OCI-LY1 (cell line): Measurements from ENCODE around the gene MBD3L3.
"Not testable (repeated sequence)": the region's sequence is repeated elsewhere in the genome, so short reads cannot be mapped to it uniquely, and the experiment has no call there.

Experiments used
- H2AFZ ChIP-seq: fragments of 200-600 bp; sonication (generic), shearing (Covaris generic); 2 replicates; pipeline ENCODE4 v1.6.0; 2014; ENCODE audit warnings: antibody characterized with exemption, mild to moderate bottlenecking, low read length
- H3F3A ChIP-seq: fragments of 200-600 bp; sonication (generic), shearing (Covaris generic); 2 replicates; pipeline ENCODE4 v1.6.0; 2014; ENCODE audit warnings: mild to moderate bottlenecking, antibody characterized with exemption, low read length, moderate library complexity; ENCODE audit not compliant: insufficient read depth
- H3K27ac ChIP-seq: fragments of 200-600 bp; sonication (generic); 2 replicates; pipeline ENCODE4 v1.5.1; 2014; ENCODE audit warnings: low read length, mixed run types, mild to moderate bottlenecking, low read depth; ENCODE audit not compliant: poor library complexity, severe bottlenecking
- H3K27me3 ChIP-seq: fragments of 200-600 bp; sonication (generic); 2 replicates; pipeline ENCODE4 v1.6.0; 2014; ENCODE audit warnings: antibody characterized with exemption, mild to moderate bottlenecking, low read length, moderate library complexity; ENCODE audit not compliant: insufficient read depth
- H3K36me3 ChIP-seq: fragments of 200-600 bp; sonication (generic); 2 replicates; pipeline ENCODE4 v1.6.1; 2014; ENCODE audit warnings: mild to moderate bottlenecking, antibody characterized with exemption, low read length, moderate library complexity, mixed read lengths; ENCODE audit not compliant: insufficient read depth
- H3K4me1 ChIP-seq: fragments of 200-600 bp; sonication (generic); 2 replicates; pipeline ENCODE4 v1.5.1; 2014; ENCODE audit warnings: mild to moderate bottlenecking, low read length, moderate library complexity; ENCODE audit not compliant: insufficient read depth, severe bottlenecking
- H3K4me2 ChIP-seq: fragments of 200-600 bp; sonication (generic), shearing (Covaris generic); 2 replicates; pipeline ENCODE4 v1.6.1; 2014; ENCODE audit warnings: low read length
- H3K4me3 ChIP-seq: fragments of 200-600 bp; sonication (generic); 2 replicates; pipeline ENCODE4 v1.5.1; 2014; ENCODE audit warnings: low read length, low read depth, mild to moderate bottlenecking, mixed read lengths; ENCODE audit not compliant: poor library complexity, severe bottlenecking
- H3K79me2 ChIP-seq: fragments of 200-600 bp; shearing (Covaris generic); 2 replicates; pipeline ENCODE4 v1.6.1; 2016; ENCODE audit warnings: mixed run types, low read length, mixed read lengths; ENCODE audit not compliant: insufficient read depth
- H3K9ac ChIP-seq: fragments of 200-600 bp; sonication (generic), shearing (Covaris generic); 2 replicates; pipeline ENCODE4 v1.6.1; 2014; ENCODE audit warnings: mild to moderate bottlenecking, low read length, mixed read lengths
- H3K9me2 ChIP-seq: fragments of 200-600 bp; sonication (generic), shearing (Covaris generic); 2 replicates; pipeline ENCODE4 v1.6.1; 2014; ENCODE audit warnings: low read depth, mild to moderate bottlenecking, low read length, mixed read lengths
- H3K9me3 ChIP-seq: fragments of 200-600 bp; shearing (Covaris generic); 2 replicates; pipeline ENCODE4 v1.6.1; 2014; ENCODE audit warnings: low read length, mixed read lengths
- H4K20me1 ChIP-seq: fragments of 200-600 bp; sonication (generic), shearing (Covaris generic); 2 replicates; pipeline ENCODE4 v1.6.0; 2016; ENCODE audit warnings: mild to moderate bottlenecking, low read length; ENCODE audit not compliant: insufficient read depth
- CTCF ChIP-seq: fragments of 200-600 bp; sonication (generic), shearing (Covaris generic); IDR thresholded peaks from 2 replicates; pipeline ENCODE4 v1.5.1; 2017; ENCODE audit warnings: mild to moderate bottlenecking, antibody characterized with exemption, low read length, moderate library complexity, mixed read lengths
- EZH2 ChIP-seq: fragments of 200-600 bp; sonication (generic), shearing (Covaris generic); IDR thresholded peaks from 2 replicates; pipeline ENCODE4 v1.8.0; 2017; ENCODE audit warnings: borderline replicate concordance, mixed run types, mild to moderate bottlenecking, antibody characterized with exemption, low read length, moderate library complexity, mixed read lengths

MBD3L3 gene

GRCh38 chr19:7063339-7063738 is 4.9 kb upstream of the MBD3L3 start:
- H3K36me3 ChIP-seq = no peaks in the 10 kb centered on the region
- no peaks in the 10 kb centered on the region for H3K79me2 ChIP-seq
- no peak overlapping the region for H3K4me2 ChIP-seq
- no peaks in the 10 kb centered on the region for H3F3A ChIP-seq
- TF ChIP-seq EZH2 (no peak), CTCF (no peak)
- H3K27me3 ChIP-seq = no peaks in the 10 kb centered on the region
- H3K4me1 ChIP-seq = no peaks in the 10 kb centered on the region
- no peak overlapping the region for H2AFZ ChIP-seq
- H4K20me1 ChIP-seq = no peaks in the 10 kb centered on the region
- H3K27ac ChIP-seq = no peak overlapping the region
- H3K9me2 ChIP-seq = no peaks in the 10 kb centered on the region
- H3K9me3 ChIP-seq = no peaks in the 10 kb centered on the region
- no peak overlapping the region for H3K9ac ChIP-seq
- no peak overlapping the region for H3K4me3 ChIP-seq

DNA sequence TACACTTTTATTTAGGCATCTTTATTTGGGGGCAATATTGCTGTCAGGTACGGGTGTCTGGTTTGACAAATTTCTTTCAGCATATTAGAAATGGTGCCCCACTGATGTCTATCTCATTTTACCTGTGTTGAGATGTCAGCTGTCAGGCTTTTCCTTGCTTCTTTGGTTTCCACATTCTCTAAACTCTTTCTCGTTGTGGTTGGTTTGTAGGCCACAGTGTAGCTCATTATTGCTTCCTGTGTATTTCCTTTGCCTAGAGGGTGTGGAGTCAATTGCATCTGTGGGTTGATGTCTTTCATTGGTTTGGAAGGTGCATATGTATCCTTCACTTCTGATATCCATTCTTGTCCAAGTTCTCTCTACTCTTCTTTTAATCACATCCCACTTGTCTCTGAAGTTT is 1.5 kb upstream of the MBD3L3 start:
- not testable (repeated sequence) for H4K20me1 ChIP-seq, H3K36me3 ChIP-seq, H3F3A ChIP-seq, H3K4me3 ChIP-seq, H3K9me3 ChIP-seq, H3K9ac ChIP-seq, H3K27me3 ChIP-seq, H3K4me2 ChIP-seq, H3K4me1 ChIP-seq, H3K27ac ChIP-seq, H3K79me2 ChIP-seq, H2AFZ ChIP-seq, H3K9me2 ChIP-seq

- not testable (repeated sequence) for H2AFZ ChIP-seq, H3F3A ChIP-seq, H3K79me2 ChIP-seq, H3K36me3 ChIP-seq, H3K9me2 ChIP-seq, H3K4me3 ChIP-seq, H3K27me3 ChIP-seq, H3K9me3 ChIP-seq, H3K9ac ChIP-seq, H4K20me1 ChIP-seq, H3K4me1 ChIP-seq, H3K4me2 ChIP-seq, H3K27ac ChIP-seq
Observed at GRCh38 chr19:7056371-7056770, 2.1 kb downstream of the MBD3L3 start.

GRCh38 chr19:7055679-7056078 is 2.8 kb downstream of the MBD3L3 start:
- H3K79me2 ChIP-seq, H3K9ac ChIP-seq, H3K27ac ChIP-seq, H4K20me1 ChIP-seq, H3K9me3 ChIP-seq, H3K4me2 ChIP-seq, H3F3A ChIP-seq, H2AFZ ChIP-seq, H3K27me3 ChIP-seq, H3K4me3 ChIP-seq, H3K4me1 ChIP-seq, H3K36me3 ChIP-seq, H3K9me2 ChIP-seq: not testable (repeated sequence)

- H4K20me1 ChIP-seq, H3K79me2 ChIP-seq, H3K4me2 ChIP-seq, H2AFZ ChIP-seq, H3K4me1 ChIP-seq, H3K9me2 ChIP-seq, H3K27me3 ChIP-seq, H3K27ac ChIP-seq, H3F3A ChIP-seq, H3K4me3 ChIP-seq, H3K9ac ChIP-seq, H3K36me3 ChIP-seq, H3K9me3 ChIP-seq: not testable (repeated sequence)
Observed at GRCh38 chr19:7054635-7055368, 3.7 kb downstream of the MBD3L3 start.

DNA sequence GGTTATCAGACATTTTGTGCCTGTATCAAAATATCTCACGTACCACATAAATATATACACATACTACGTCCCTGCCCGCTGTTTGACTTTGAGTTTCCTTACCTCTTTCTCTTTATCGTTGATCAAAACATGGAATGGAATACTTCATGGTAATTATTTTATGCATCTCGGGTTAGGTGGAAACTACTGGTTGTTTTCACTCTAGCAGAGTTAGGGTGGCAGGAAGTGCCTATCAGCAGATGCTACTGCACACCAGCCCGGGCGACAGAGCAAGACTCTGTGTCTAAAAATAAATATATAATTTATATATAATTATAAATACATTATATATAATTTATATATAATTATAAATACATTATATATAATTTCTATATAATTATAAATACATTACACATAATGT is 5.6 kb downstream of the MBD3L3 start:
- H2AFZ ChIP-seq, H3K36me3 ChIP-seq, H3K9ac ChIP-seq, H3F3A ChIP-seq, H3K9me2 ChIP-seq, H3K9me3 ChIP-seq, H3K4me2 ChIP-seq, H3K27ac ChIP-seq, H3K79me2 ChIP-seq, H3K27me3 ChIP-seq, H4K20me1 ChIP-seq, H3K4me3 ChIP-seq, H3K4me1 ChIP-seq: not testable (repeated sequence)

DNA sequence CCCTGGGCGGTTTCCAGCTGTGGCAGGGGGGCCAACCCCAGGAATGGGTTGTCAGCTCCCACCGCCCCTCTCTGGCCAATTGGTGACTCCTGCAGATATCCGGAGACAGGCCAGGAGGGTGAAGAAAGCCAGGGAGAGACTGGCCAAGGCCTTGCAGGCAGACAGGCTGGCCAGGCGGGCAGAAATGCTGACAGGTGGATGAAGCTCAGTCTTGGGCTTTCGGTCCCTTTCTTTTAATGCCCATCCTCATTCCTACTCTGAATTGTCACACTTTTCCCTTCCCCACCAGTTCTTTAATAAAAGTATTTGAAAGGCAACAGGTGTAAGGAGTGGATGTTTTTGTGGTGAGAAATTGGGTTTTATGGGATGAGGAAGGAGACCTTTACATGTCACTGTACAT is 7.1 kb downstream of the MBD3L3 start:
- not testable (repeated sequence) for H4K20me1 ChIP-seq, H3K79me2 ChIP-seq, H3K4me2 ChIP-seq, H3K27ac ChIP-seq, H3K27me3 ChIP-seq, H3K9ac ChIP-seq, H2AFZ ChIP-seq, H3K9me2 ChIP-seq, H3F3A ChIP-seq, H3K9me3 ChIP-seq, H3K4me1 ChIP-seq, H3K36me3 ChIP-seq, H3K4me3 ChIP-seq
